GM21515 (cell line): Measurements from ENCODE around the gene KLHL14.
"Not testable (repeated sequence)": the region's sequence is repeated elsewhere in the genome, so short reads cannot be mapped to it uniquely, and the experiment has no call there.

Experiments
- ATAC-seq: cut with Tn5 transposase; IDR thresholded peaks from one replicate; pipeline ENCODE4 v1.9.1; 2021; ENCODE audit not compliant: unreplicated experiment

The KLHL14 gene

GRCh38 chr18:32661486-32662299 is 111.1 kb downstream of the KLHL14 start:
- ATAC-seq, result no peak

GRCh38 chr18:32654507-32654906 is 118.3 kb downstream of the KLHL14 start:
- not testable (repeated sequence) for ATAC-seq

GRCh38 chr18:32637659-32638058 is 135.2 kb downstream of the KLHL14 start:
- ATAC-seq, result not testable (repeated sequence)

- no peak for ATAC-seq
These were observed 135.6 kb downstream of the KLHL14 start for GRCh38 chr18:32637226-32637625.

GRCh38 chr18:32634876-32635431 is 137.9 kb downstream of the KLHL14 start:
- ATAC-seq, result no peak

GRCh38 chr18:32629981-32630700 is 142.7 kb downstream of the KLHL14 start:
- ATAC-seq, result no peak

- no peak for ATAC-seq
These were observed 143.5 kb downstream of the KLHL14 start for GRCh38 chr18:32629292-32629691.

GRCh38 chr18:32624182-32624723 is 148.6 kb downstream of the KLHL14 start:
- ATAC-seq, result no peak

GRCh38 chr18:32623563-32623962 is 149.3 kb downstream of the KLHL14 start:
- ATAC-seq, result no peak
